AG04449 (cell line): ENCODE measurements around the gene ZBTB42.

ENCODE experiments used
- CTCF ChIA-PET: fragments of 350-600 bp; formaldehyde crosslinking; extraction: SDS; loops from one replicate; lab custom pipeline; 2021; ENCODE audit warnings: antibody characterized with exemption; lab: Yijun Ruan, JAX
- POLR2A ChIA-PET: fragments of 400-600, 350-600 bp; formaldehyde crosslinking; extraction: SDS; loops from one replicate; lab custom pipeline; 2020; ENCODE audit warnings: antibody characterized with exemption, inconsistent platforms; lab: Yijun Ruan, JAX
- DNase-seq: peaks from one replicate; pipeline ENCODE4 v3.0.0-alpha.2; 2010; ENCODE audit warnings: low read depth, low spot score
- H3K4me3 ChIP-seq: 2 replicates; pipeline ENCODE4 v1.5.1; 2011; ENCODE audit warnings: low read depth, mild to moderate bottlenecking, control low read depth, low read length
- TF ChIP-seq, protein P1 (sequence below): IDR thresholded peaks from one replicate; pipeline ENCODE4 v1.5.1; 2011; ENCODE audit warnings: mild to moderate bottlenecking, moderate library complexity, low read length, control low read depth, inconsistent platforms; ENCODE audit not compliant: insufficient read depth; ENCODE audit errors: missing control alignments

The ZBTB42 gene

DNA sequence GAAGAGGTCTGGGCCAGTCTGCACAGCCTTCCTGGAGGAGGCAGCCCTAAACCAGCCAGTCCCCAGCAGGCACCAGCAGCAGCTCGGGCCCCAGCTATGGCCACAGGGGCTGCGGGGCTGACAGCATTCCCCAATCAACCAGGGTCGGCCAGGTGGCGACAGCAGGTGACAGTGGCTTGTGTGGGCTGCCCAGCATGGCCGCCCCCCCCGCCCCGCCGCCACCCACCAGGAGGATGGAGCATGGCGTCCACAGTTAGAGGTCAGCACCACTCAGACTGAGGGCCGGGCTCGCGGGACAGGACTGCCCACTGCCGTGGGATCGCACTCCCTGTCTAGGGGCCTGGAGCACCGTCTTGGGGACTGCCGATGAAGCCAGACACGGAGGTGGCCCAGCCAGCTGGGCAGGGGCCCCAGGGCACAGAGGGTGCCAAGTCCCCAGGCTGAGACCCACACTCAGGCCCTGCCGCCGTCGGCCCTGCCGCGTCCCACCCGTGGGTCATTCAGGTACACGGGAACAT, 20.3 kb upstream of the ZBTB42 start:
- DNase-seq, result no peak
- ChIA-PET POLR2A (no interaction called here), CTCF (interaction anchor here (1.3 to 5.3 kb wide), 4 partner anchors 10 to 45 kb away, joined by 3 to 37 read pairs (median 16); no protein-coding TSS in a partner anchor)
- H3K4me3 ChIP-seq, result no peak overlapping the region
- TF ChIP-seq, protein P1, sequence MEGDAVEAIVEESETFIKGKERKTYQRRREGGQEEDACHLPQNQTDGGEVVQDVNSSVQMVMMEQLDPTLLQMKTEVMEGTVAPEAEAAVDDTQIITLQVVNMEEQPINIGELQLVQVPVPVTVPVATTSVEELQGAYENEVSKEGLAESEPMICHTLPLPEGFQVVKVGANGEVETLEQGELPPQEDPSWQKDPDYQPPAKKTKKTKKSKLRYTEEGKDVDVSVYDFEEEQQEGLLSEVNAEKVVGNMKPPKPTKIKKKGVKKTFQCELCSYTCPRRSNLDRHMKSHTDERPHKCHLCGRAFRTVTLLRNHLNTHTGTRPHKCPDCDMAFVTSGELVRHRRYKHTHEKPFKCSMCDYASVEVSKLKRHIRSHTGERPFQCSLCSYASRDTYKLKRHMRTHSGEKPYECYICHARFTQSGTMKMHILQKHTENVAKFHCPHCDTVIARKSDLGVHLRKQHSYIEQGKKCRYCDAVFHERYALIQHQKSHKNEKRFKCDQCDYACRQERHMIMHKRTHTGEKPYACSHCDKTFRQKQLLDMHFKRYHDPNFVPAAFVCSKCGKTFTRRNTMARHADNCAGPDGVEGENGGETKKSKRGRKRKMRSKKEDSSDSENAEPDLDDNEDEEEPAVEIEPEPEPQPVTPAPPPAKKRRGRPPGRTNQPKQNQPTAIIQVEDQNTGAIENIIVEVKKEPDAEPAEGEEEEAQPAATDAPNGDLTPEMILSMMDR, result no peak

- CTCF ChIA-PET, result interaction anchor here (1.1 to 5.3 kb wide), 5 partner anchors 11 to 46 kb away, joined by 3 to 37 read pairs (median 14); no protein-coding TSS in a partner anchor
- DNase-seq, result no peak
- no peak overlapping the region for H3K4me3 ChIP-seq
- TF ChIP-seq, protein P1, result no peak
- POLR2A ChIA-PET, result no interaction called here
Measured at GRCh38 chr14:104781271-104782077, 19.4 kb upstream of the ZBTB42 start.

GRCh38 chr14:104782086-104782807, 18.7 kb upstream of the ZBTB42 start:
- TF ChIP-seq, protein P1, result no peak
- DNase-seq, result no peak
- H3K4me3 ChIP-seq, result no peak overlapping the region
- CTCF ChIA-PET, result interaction anchor here (1.1 to 5.3 kb wide), 3 partner anchors 12 to 45 kb away, joined by 3 to 37 read pairs (median 17); no protein-coding TSS in a partner anchor
- POLR2A ChIA-PET, result no interaction called here

DNA sequence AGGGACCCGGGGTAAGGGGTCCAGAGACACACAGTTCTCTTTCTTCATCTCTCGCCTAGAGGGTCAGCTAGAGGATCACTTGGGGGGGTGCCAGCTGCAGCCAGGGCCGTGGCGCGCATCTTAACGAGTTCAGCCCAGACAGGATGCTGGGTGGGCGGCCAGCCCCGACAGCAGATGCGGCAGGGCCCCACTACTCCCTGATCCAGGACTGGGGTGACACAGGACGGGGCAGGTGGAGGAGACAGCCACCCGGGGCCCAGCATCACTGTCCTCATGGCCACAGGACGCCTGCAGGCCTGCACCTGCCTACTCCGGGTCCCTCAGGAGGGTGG, 18.1 kb upstream of the ZBTB42 start:
- ChIA-PET CTCF (interaction anchor here (4.8 kb wide), 1 partner anchor 12 kb away, joined by 17 read pairs; no protein-coding TSS in a partner anchor), POLR2A (no interaction called here)
- DNase-seq, result no peak

DNA sequence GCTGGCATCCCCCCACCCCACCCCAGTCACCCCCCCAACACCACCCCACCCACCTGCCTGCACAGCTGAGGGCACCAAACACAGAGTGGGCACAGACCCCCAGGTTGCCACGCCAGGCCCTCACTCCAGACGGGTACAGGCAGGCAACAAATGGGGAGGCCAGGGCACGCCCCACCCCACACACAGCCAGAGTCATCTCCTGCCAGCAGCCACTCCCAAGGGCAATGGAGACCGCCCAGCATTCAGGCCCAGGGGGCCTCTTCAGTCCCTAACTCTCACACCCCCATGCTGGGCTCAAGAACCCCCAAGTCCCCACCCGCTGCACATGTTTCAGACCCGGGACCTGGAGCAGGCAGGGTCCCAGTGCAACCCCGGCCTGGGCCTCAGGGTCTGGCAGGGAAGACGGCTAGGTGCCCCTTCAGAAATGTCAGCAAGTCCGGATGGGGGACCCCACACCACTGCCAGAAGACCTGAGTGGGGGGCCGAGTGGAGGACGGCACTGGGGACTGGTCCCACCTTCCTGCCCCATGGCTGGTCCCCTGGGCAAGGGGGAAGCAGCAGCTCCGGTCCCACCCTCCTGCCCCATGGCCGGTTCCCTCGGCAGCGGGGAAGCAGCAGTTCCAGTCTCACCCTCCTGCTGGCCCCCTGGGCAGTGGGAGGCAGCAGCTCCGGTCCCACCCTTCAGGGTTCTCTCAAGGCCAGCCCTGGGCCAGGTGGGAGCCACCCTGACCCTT, 17.2 kb upstream of the ZBTB42 start:
- ChIA-PET POLR2A (no interaction called here), CTCF (interaction anchor here (1.0 kb wide), 1 partner anchor 15 kb away, joined by 7 read pairs; no protein-coding TSS in a partner anchor)
- no peak for DNase-seq
- H3K4me3 ChIP-seq, result no peak overlapping the region
- TF ChIP-seq, protein P1, result no peak

More for the DNA sequence above, 18.1 kb upstream of the ZBTB42 start:
- no peak overlapping the region for H3K4me3 ChIP-seq
- TF ChIP-seq, protein P1, result no peak
